GM12874 (cell line): ENCODE data around the gene NRG3.
A peak's percentile ranks its signal among the peaks of the same experiment; 100 is the strongest.

Experiments used
- CTCF ChIP-seq: IDR thresholded peaks from 2 replicates; pipeline ENCODE4 v1.5.1; 2011; ENCODE audit warnings: low read depth, mild to moderate bottlenecking, control low read depth, low read length, moderate library complexity; ENCODE audit not compliant: insufficient read depth

NRG3 gene

GRCh38 chr10:82796510-82796909, 921.5 kb downstream of the NRG3 start:
- TF ChIP-seq CTCF, result 0 out of 2 replicates have a peak, but pooled peaks have one; percentile 15

GRCh38 chr10:82801289-82801688, 926.3 kb downstream of the NRG3 start:
- TF ChIP-seq CTCF, result no peak

- peak; percentile 58 for TF ChIP-seq CTCF
Observed at GRCh38 chr10:82811621-82812020, 936.6 kb downstream of the NRG3 start.

GRCh38 chr10:82813856-82814255, 938.9 kb downstream of the NRG3 start:
- no peak for TF ChIP-seq CTCF

- no peak for TF ChIP-seq CTCF
Observed at GRCh38 chr10:82814635-82815034, 939.6 kb downstream of the NRG3 start.

- TF ChIP-seq CTCF, result no peak
Observed at GRCh38 chr10:82815680-82816079, 940.7 kb downstream of the NRG3 start.

GRCh38 chr10:82817676-82818422, 942.9 kb downstream of the NRG3 start:
- no peak for TF ChIP-seq CTCF
